NCI-H146 (cell line): ENCODE data around the gene INPP5J.
"Not testable (repeated sequence)": the region's sequence is repeated elsewhere in the genome, so short reads cannot be mapped to it uniquely, and the experiment has no call there.

Experiments
- DNase-seq: peaks from one replicate; lab custom pipeline; 2025; lab: John Stamatoyannopoulos, UW

INPP5J gene

DNA sequence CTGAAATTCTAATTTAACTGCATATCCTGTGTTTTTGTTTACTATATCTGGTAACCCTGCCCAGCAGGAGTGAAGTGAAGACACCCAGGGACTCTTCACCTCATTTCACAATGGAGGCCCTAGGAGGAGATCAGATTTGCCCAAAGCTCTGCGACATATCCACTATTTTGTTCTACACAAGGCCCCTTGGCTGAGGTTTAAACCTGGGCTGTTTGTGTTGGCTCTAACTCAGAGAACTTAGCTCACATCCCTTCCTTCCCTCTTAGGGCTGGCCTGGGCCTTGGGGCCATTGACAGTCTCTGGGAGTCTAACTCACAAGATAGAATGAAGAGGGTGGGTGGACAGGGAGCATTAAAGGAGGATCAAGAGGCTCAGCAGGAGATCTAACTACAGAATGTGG lies 25.7 kb downstream of the INPP5J start:
- no peak for DNase-seq

- DNase-seq = peak; percentile 59
These were observed 26.3 kb downstream of the INPP5J start for GRCh38 chr22:31148953-31149627.

GRCh38 chr22:31150615-31151014 lies 27.8 kb downstream of the INPP5J start:
- no peak for DNase-seq

DNA sequence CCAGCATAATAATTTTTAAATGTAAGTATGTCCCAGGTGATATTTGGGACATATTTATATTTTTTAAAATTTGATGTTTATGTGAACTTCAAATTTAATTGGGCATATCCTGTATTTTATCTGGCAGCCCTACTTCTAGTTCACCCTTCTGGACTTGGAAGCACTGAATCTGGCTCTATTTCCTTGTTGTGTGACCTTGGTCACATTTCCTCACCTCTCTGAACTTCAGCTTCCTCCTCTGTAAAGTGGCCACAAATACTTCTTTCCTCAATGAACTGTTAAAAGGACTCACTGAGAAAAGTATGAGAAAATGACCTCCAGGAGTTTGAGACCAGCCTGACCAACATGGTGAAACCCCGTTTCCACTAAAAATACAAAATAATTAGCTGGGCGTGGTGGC lies 29.1 kb downstream of the INPP5J start:
- DNase-seq = no peak

GRCh38 chr22:31153357-31153756 lies 30.6 kb downstream of the INPP5J start:
- DNase-seq = no peak

DNA sequence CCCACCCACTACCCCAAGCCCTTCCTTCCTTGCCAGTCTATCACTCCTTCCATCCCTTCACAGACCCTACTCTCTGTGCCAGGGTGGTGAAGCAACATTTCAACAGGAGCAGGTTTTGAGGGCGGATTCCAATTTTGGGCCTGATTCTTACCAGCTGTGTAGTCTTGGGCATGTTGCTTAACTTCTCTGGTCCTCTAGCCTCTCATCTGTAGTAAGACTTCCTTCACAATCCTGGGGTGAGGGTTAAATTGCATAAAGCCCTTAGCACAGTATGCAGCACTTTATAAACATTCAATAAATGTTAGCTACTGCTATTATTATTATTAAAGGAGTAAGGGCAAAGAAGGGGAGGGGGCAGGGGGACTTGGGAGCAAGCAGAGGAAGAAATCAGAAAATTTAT lies 32.2 kb downstream of the INPP5J start:
- DNase-seq = no peak

DNA sequence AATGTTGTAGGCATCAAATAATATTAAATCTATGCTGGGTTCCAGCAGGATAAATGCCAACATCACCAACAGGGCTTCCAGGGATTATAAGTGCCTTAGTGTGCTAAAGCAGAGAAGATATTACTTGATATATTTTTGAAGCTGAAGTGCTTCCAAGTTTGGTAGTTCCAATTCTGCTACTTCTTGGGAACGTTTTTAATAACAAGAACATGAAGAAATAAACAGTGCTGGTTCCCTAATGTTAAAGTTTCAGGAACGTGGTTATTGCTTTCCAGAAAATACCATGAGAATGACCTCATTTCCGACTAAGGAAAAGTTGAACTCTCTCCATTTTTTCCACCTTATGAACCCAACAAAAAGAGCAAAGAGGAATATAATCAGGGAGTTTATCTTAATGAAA lies 32.7 kb downstream of the INPP5J start:
- no peak for DNase-seq

- no peak for DNase-seq
These were observed 37.7 kb downstream of the INPP5J start for GRCh38 chr22:31160328-31160978.

DNA sequence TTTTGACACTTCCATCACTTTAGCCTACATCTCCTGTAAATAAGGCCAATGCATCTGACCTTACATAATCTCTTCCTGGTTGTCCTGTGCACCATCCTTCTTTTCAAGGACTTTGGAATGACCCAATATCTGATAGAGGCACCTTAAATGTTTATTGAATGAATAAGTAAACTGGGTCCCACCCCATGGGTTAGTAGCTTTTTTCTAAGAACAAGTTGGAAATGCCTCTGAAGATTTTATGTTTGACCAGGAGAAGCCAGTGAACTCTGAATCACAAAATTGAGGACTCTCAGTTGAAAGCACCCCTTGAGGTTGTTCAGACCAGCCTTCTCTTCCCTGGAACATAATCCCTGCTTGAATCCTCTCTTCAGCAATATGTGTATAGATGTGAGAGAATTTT lies 38.6 kb downstream of the INPP5J start:
- DNase-seq = no peak

DNA sequence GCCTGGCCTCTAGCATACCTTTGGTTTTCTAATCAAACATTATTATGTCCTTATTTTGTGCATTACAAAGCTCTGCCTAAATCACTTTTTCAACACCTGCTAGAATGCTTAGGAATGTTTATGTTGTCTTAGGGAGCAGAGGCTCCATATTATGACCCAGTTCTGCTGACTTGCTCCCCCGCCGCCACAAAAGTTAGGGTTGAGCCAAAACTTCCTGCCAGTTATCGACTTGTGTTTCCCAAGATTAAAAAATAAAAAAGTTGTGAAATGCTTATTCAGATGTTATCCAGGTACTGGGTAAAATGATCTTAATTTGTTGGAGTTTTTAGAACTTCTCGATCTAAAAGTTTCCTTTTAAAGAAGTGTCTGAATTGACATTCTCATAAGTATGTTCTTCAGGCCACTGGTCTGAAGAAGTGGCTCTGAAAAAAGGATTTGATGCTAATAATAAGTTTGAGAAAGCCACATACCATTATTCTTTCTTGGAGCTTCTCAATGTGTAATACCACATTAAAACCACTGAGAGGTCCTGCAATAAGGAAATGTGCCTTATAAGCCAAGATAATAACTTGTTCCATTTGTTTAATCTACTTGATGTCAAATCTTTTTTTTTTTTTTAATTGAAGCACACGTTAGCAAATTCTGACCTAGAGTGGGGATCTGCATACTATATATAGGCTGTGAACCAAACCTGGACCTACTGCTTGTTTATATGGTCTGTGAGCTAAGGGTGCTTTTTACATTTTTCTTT lies 39.4 kb downstream of the INPP5J start:
- no peak for DNase-seq

GRCh38 chr22:31170971-31171370 lies 48.2 kb downstream of the INPP5J start:
- DNase-seq = no peak

DNA sequence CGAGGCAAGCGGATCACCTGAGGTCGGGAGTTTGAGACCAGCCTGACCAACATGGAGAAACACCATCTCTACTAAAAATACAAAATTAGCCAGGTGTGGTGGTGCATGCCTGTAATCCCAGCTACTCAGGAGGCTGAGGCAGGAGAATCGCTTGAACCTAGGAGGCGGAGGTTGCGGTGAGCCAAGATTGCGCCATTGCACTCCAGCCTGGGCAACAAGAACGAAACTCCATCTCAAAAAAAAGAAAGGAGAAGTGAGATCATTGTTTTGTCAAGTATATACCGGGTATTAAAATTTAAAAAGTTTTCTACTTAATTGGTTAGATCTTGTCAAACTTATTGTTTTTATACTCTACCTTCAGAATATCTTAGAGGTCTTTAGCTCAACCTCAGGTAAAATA lies 49.0 kb downstream of the INPP5J start:
- not testable (repeated sequence) for DNase-seq

DNA sequence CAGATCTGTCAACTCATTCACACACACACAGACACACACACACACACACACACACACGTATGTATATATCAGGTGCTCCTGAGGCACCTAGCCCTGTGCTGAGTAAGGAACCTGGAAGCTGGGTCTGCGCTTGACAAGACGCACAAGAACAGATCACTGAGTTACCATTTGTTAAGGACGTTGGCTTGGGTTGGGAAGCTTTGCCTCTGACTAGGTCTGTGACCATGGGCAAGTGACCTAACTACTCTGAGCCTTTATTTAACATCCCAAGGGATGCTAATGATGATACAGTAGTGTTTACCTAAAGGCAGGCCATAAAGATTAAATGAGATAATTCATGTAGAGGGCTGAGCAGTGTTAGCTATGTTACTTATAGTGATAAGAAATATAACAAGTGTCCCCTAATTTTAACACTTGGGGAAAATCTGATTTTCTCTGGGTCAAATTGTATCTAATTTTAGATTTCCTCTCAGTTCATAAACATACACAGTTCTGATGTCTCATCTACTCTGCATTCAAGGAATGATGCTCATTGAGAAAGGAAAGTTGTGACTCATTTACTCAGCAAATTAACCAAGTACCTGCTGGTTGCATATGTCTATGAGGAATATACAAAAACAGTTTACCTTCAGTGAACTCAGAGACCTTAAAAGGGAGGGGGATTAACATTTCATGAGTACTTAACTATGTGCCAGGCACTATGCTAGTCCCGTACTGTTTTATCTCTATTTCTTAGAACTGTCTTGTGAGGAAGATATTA lies 50.8 kb downstream of the INPP5J start:
- DNase-seq = no peak

DNA sequence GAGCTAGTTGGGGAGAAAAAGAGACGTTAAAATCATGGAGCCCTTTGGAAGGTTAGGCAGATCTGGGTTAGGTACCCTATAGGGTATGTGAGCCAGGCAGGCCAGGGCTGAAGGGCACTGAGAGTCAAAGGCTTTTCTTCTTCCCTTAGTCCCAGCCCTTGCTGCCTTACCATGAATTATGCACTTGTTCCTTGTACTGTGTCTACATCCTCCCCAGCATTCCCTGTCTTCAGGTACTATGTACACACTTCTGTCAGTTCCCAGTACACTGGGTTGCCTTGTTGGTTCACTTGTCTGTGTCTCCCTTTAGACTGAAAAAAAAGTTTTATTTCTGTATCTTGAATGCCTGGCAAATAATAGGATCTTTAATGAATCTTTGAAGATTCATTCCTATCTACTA lies 54.2 kb downstream of the INPP5J start:
- no peak for DNase-seq

DNA sequence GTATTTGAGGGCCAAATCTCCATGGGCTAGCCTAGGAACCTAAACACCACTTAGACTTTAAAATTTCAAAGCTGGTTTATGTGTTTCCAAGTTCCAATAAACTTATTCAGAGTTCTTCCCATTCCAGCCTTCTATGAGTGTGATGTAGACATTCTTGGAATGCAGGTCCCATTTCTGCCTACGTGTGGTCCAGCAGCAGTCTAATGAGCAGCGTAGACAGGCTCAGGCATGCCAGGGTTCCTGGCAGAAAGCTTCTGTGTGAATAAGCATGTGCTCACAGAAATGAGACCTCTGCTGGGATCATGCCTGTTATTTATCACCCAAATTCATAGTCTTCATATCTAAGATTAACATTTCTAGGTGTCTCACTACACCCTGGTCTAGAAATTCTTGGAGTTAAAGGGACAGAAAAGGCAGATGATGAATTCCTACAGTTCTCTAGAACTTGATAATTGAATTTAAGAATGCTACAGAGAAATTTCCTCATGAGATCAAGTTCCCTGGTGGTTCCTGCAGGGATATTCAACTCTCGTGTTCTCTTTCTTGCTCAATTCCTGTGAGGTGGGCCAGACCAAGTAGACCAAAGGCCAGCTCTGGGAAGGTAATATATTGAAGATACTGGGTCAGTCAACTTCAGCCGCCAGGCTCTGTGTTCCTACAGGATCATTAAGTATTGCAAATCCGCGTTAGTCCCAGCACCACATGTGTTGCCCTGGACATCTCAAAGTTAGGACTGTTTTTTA lies 54.8 kb downstream of the INPP5J start:
- DNase-seq = no peak

DNA sequence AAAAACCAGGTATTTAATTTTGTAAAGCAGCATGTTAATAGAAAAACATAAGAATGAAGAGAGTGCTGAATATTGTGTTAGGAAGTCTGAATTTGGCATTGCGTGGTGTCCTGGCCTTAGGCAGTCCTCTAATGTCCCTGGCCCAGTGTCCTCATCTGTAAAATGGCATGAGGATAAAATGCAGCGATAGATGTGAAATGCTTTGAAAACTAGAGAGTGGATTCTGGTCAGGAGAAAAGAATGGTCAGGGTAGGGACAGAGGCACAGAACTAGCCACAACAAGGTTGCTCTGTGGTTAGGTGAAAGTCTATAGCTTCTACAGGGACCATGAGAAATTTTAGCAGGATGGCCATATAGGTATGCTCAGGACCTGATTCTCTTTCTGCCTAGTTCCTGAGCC lies 56.1 kb downstream of the INPP5J start:
- no peak for DNase-seq

- DNase-seq = peak; percentile 44
These were observed 56.6 kb downstream of the INPP5J start for GRCh38 chr22:31179345-31179744.

DNA sequence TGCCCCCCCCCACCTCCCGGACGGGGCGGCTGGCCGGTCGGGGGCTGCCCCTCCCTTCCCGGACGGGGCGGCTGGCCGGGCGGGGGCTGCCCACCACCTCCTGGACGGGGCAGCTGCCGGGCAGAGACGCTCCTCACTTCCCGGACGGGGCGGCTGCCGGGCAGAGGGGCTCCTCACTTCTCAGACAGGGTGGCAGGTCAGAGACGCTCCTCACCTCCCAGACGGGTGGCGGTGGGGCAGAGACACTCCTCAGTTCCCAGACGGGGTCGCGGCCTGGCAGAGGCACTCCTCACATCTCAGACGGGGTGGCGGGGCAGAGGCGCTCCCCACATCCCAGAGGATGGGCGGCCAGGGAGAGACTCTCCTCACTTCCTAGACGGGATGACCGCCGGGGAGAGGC lies 61.2 kb downstream of the INPP5J start:
- no peak for DNase-seq
